Brain microvascular endothelial cell (primary cell): ENCODE results near the gene CEMIP2.

Experiments
- DNase-seq: peaks from one replicate; pipeline ENCODE4 v3.0.0-alpha.2; 2020
- H3K27ac ChIP-seq: fragments of 250-450 bp; sonication (Bioruptor Pico); 2 replicates; pipeline ENCODE4 v1.5.1; 2020; ENCODE audit warnings: mild to moderate bottlenecking, moderate library complexity
- H3K27me3 ChIP-seq: fragments of 250-450 bp; sonication (Bioruptor Pico); replicated peaks from 2 replicates; pipeline ENCODE4 v1.5.1; 2020; ENCODE audit warnings: mild to moderate bottlenecking
- H3K36me3 ChIP-seq: fragments of 250-450 bp; sonication (Bioruptor Pico); replicated peaks from 2 replicates; pipeline ENCODE4 v1.5.1; 2020; ENCODE audit warnings: mild to moderate bottlenecking
- H3K4me3 ChIP-seq: 2 replicates; pipeline ENCODE4 v1.5.1; 2011; ENCODE audit warnings: low read depth, mild to moderate bottlenecking, control low read depth, low read length, moderate library complexity
- CTCF ChIP-seq: IDR thresholded peaks from 2 replicates; pipeline ENCODE4 v1.5.1; 2011; ENCODE audit warnings: low read depth, mild to moderate bottlenecking, moderate library complexity, low read length, control low read depth, inconsistent platforms; ENCODE audit errors: missing control alignments
- in situ Hi-C: cut with HindIII; loops from 2 replicates; pipeline ENCODE4 v1.10.0; 2017; ENCODE audit warnings: low sequenced_read_pairs, low pct_ligation_motif_present

The CEMIP2 gene

GRCh38 chr9:71655141-71655540 is 113.2 kb downstream of the CEMIP2 start:
- no peak overlapping the region for H3K4me3 ChIP-seq
- no peak for TF ChIP-seq CTCF
- no peak overlapping the region for H3K27ac ChIP-seq
- DNase-seq = no peak
- no peaks in the 10 kb centered on the region for H3K36me3 ChIP-seq
- H3K27me3 ChIP-seq = no peaks in the 10 kb centered on the region
- in situ Hi-C loops = no loop called here

GRCh38 chr9:71652480-71652879 is 115.8 kb downstream of the CEMIP2 start:
- Histone ChIP-seq H3K36me3 (no peaks in the 10 kb centered on the region), H3K27ac (no peak overlapping the region), H3K4me3 (no peak overlapping the region), H3K27me3 (no peaks in the 10 kb centered on the region)
- no peak for TF ChIP-seq CTCF
- DNase-seq = no peak
- in situ Hi-C loops = no loop called here

- no peak for DNase-seq
- Histone ChIP-seq H3K36me3 (no peaks in the 10 kb centered on the region), H3K27me3 (no peaks in the 10 kb centered on the region), H3K4me3 (no peak overlapping the region), H3K27ac (no peak overlapping the region)
- in situ Hi-C loops = no loop called here
- TF ChIP-seq CTCF = no peak
These were observed 119.9 kb downstream of the CEMIP2 start for GRCh38 chr9:71648453-71648852.

- DNase-seq = peak; percentile 66
- no peak for TF ChIP-seq CTCF
- no peak overlapping the region for H3K27ac ChIP-seq
- no peaks in the 10 kb centered on the region for H3K36me3 ChIP-seq
- H3K27me3 ChIP-seq = no peaks in the 10 kb centered on the region
- no peak overlapping the region for H3K4me3 ChIP-seq
- in situ Hi-C loops = no loop called here
These were observed 121.2 kb downstream of the CEMIP2 start for GRCh38 chr9:71647094-71647591.

- Histone ChIP-seq H3K27ac (no peak overlapping the region), H3K36me3 (no peaks in the 10 kb centered on the region), H3K4me3 (no peak overlapping the region), H3K27me3 (no peaks in the 10 kb centered on the region)
- no peak for DNase-seq
- in situ Hi-C loops = no loop called here
- no peak for TF ChIP-seq CTCF
These were observed 122.2 kb downstream of the CEMIP2 start for GRCh38 chr9:71646131-71646530.

- H3K4me3 ChIP-seq = no peak overlapping the region
- in situ Hi-C loops = no loop called here
These were observed 123.4 kb downstream of the CEMIP2 start for GRCh38 chr9:71644819-71645362.

More at GRCh38 chr9:71644819-71645362, 123.4 kb downstream of the CEMIP2 start:
- no peak for TF ChIP-seq CTCF
- Histone ChIP-seq H3K27ac (no peak overlapping the region), H3K27me3 (no peaks in the 10 kb centered on the region), H3K36me3 (no peaks in the 10 kb centered on the region)
- no peak for DNase-seq
